NCI-H1694 treated with DMSO at 0.1 percent for 48 hours (cell line): ENCODE measurements around the gene SIPA1L3.
"Not testable (repeated sequence)": the region's sequence is repeated elsewhere in the genome, so short reads cannot be mapped to it uniquely, and the experiment has no call there.

Experiments
- DNase-seq: peaks from one replicate; lab custom pipeline; 2025; lab: John Stamatoyannopoulos, UW

The SIPA1L3 gene

GRCh38 chr19:38045554-38046253, 138.7 kb downstream of the SIPA1L3 start:
- no peak for DNase-seq

DNA sequence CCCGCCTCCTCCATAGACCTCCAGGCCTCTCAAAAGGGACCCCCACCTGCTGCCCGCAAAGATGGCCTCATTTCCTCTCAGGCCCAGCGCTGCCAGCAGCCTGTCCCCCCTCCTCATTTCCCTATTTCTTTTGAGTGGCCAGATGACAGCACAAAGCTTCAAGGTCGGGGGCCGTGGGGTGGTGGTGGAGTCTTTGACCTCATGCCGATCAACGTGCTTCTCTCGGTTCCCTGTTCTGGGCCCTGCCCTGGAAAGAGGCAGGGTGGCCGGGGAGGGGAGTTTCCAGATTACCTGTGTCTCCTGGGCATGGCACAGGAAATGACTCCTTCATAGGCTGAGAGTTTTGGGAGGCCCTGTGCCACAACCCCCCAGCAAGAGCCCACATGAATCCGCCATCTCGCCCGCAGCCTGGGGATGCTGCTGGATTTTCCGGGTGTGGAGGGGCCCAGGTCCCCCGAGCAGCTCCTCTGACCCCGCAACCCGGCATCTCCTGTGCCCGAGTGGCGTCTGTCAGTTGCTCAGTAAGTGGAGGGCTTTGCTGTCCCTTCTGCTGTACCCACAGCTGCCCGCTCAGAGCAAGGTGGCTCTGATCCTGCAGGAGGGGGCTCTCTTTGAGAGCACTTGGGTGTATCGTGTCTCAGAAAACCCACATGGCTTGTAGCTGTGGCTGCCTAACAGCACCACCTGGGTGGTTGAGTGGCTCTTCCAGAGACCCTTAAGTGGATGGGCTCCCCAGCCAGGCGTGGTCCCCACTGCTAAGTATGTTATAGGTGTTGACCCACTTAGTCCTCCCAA, 139.4 kb downstream of the SIPA1L3 start:
- DNase-seq = no peak

DNA sequence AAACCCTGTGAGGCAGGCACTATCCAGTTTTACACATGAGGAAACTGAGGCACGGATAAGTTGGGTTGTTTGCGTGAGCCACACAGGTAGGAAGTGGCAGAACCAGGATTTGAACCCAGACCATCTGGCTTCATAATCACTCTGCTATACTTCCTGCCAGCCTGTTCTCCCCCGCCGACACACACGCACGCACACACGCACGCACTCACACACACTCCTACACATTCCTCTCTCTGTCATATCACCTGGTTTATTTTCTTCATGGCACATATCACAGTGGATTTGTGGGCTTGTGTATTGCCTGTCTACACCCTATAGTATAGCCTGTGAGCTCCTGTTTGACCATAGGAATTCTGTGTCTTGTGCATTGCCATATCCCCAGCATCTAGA, 140.0 kb downstream of the SIPA1L3 start:
- no peak for DNase-seq

DNA sequence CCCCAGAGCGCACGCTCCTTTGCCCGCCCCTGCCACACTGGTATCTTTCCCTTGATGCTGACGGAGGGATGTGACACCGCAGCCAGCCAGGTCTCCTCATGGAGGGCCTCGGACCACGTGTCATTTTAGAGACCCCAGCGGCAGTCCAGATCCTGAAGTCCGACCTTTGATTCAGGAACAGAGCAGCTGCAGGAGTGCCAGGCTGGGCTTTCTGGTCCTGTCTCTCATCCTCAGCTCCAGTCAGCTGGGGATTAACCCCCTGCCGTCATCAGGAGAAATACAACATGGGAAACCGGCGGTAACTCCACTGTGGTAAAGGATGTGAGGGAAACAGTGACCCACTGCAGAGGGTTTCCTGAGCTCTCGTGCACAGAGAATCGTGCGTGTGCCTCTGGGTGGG, 140.6 kb downstream of the SIPA1L3 start:
- DNase-seq = no peak

DNA sequence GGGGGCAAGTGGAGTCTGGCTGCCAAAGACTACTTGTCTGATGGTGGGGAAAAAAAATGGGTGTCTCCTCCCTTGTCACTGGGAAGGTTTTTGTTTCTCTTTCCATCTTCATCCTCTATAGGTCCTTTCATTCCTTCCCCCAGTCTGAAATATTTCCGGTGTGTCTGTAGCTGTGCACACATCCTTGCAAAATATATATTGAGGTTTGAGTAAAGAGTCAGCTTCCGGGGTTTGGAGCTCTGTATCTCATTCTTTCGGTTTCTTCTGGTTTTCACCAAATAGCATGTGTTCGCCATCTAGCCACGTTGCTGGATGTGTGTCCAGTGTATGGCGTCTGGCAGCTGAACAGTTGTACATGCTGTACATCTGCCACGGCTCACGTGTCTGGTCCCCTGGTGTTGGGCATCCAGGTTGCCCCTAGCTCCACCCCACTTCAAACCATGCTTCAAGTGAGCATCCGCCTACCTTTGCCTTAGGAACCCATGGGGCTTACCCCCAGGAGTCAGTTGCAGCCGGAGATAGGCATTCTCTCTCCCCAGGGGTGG, 142.2 kb downstream of the SIPA1L3 start:
- no peak for DNase-seq

GRCh38 chr19:38055010-38055409, 148.0 kb downstream of the SIPA1L3 start:
- DNase-seq = no peak

DNA sequence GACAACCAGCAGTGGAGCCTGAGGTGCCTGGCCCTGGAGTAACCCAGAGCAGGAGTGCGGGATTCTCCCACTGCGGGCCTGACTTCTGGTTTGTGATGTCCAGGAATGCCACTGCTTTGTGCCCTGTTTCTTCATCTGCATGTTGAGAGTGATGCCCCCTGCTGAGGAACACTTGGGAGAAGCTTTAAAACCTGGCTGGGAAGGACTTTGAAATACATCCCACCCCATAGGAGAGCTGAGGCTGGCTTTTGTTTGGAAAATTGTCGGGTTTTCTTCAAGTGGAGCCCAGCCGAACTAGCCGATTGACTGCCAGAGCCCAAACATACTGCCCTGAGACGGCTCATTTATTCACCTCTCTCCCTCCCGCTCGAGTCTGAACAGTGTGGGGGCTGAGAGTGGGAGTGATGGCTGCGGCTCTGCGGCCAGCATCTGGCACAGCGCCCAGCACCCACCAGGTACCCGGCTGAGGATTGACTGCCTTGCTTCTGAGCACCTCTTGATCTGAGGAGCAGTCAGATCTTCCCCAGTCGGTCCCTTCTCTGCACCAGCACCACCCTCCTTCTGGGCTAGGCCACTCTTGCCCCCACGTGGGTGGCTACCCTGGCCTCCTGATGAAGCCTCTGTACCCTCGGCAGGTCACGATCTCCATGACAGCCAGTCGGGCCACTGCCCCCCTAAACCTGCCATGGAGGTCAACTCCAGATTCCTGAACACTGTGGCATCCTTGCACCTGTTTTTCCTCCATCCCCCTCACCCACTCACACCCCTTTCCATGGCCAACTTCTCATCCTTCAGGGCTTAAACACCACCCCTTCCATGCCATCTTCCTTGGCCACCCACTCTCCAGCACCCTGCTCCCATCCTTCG, 148.9 kb downstream of the SIPA1L3 start:
- DNase-seq = no peak

DNA sequence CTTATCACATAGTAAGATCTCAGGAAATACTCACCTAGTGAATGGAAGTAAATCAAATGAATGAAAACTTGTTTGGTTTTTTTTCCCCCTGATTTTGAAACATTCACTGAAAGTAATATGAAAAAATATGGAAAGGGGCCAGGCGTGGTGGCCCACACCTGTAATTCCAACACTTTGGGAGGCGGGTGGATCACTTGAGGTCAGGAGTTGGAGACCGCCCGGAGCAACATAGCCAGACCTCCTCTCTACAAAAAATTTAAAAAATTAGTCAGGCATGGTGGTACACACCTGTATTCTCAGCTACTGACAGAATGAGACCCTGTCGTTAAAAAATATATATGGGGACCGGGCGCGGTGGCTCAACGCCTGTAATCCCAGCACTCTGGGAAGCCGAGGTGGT, 149.6 kb downstream of the SIPA1L3 start:
- no peak for DNase-seq

GRCh38 chr19:38057959-38058690, 151.1 kb downstream of the SIPA1L3 start:
- DNase-seq = peak; percentile 91

DNA sequence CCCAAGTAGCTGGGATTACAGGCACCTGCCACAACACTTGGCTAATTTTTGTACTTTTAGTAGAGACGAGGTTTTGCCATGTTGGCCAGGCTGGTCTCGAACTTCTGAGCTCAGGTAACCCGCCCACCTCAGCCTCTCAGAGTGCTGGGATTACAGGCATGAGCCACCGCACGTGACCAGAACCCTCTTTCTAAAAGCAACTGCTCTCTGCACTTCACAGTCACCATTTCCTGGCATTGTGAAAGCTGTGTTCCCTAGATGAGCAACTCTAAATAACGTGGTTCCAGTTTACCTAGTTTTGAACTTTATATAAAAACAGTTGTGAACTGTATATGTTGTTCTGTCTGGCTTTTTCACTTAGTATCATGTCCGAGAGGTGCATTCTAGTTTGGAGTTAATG, 152.9 kb downstream of the SIPA1L3 start:
- no peak for DNase-seq

GRCh38 chr19:38060331-38060730, 153.3 kb downstream of the SIPA1L3 start:
- peak; percentile 20 for DNase-seq

- DNase-seq = no peak
Measured at GRCh38 chr19:38061294-38061693, 154.3 kb downstream of the SIPA1L3 start.

DNA sequence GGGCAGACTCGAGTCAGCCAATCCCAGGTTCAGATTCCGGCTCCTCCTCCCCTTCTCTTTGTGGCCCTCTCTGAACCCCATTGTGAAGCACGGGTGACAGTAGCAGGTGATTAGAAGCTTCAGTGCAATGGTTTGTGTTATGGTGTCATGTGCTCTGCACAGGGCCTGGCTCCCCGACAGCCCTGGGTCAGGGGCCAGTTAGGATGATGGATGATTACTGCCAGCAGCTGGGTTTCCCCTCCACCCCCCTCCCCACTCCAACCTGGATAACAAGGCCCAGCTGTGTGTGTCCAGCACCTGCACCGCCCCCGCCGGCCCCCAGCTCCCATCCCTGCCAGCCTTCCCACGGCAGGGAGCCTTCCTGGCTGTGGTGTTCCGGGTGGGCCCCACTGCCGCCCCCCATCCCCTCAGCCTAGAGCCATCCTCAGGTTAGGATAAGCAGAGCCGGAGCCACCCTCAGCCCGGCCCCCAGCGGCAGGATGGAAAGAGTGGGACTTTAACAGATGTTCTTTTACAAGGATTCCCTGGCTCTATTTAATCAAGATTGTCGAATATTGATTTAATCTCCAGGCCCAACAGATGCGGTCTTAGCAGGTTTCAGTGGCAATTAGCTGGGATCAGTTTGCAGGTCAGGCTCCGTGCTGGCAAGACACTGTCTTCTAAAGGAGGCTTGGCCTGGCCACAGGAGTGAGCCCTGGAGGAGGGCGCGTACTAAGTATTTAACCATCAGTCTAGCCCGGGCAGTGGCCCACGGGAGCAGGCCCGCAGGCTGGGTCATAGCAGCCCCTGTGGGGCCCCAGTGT, 156.2 kb downstream of the SIPA1L3 start:
- peak; percentile 47 for DNase-seq

- no peak for DNase-seq
Measured at GRCh38 chr19:38063928-38064327, 156.9 kb downstream of the SIPA1L3 start.

- no peak for DNase-seq
Measured at GRCh38 chr19:38064661-38065425, 157.8 kb downstream of the SIPA1L3 start.

DNA sequence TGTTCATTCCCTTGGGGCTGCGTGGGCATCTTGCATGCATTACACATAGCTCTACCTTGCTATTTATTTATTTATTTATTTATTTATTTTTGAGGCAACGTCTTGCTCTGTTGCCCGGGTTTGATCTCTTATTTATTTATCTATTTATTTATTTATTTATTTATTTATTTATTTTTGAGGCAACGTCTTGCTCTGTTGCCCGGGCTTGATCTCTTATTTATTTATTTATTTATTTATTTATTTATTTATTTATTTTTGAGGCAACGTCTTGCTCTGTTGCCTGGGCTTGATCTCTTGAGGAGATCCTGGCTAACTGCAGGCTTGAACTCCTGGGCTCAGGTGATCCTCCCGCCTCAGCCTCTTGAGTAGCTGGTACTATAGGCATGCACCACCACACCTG, 158.8 kb downstream of the SIPA1L3 start:
- DNase-seq = not testable (repeated sequence)

DNA sequence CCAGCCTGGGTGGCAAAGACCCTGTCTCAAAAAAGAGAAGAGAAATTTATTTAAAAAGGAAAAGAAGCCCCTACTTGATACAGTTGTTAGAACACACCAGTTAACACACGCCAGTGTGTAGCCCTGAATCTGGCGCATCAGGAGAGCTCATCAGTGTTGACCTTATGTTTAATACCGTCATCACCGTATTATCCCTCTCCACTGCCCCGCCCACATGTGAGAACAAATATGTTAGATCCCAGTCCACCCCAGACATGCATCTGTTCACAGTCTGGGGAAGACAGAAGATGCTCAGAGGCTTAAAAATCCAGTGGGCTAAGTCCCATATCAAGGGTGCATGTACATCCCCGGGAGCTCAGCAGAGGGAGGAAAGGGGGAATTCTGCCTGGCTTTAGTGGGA, 161.8 kb downstream of the SIPA1L3 start:
- DNase-seq = no peak

- DNase-seq = no peak
Measured at GRCh38 chr19:38070573-38070972, 163.6 kb downstream of the SIPA1L3 start.

GRCh38 chr19:38071054-38071453, 164.0 kb downstream of the SIPA1L3 start:
- not testable (repeated sequence) for DNase-seq

- DNase-seq = no peak
Measured at GRCh38 chr19:38071647-38072046, 164.6 kb downstream of the SIPA1L3 start.
